Fibroblast of lung (primary cell): ENCODE measurements around the gene EPB41L1. TPM values are rescaled to one million over a fixed set of nuclear protein-coding genes. Genes with fewer than 3 reads are reported as not detected.

ENCODE experiments used
- DNase-seq, 2 donors: peaks; one replicate each; pipeline versions ENCODE4 v3.0.0 to v3.0.0-alpha.2; 2010; ENCODE audit warnings: low read depth in 2 of 2
- H2AFZ ChIP-seq: 2 replicates; pipeline ENCODE4 v1.5.1; 2012; ENCODE audit warnings: low read length, control low read depth, inconsistent platforms
- H3K27ac ChIP-seq: 2 replicates; pipeline ENCODE4 v1.5.1; 2011; ENCODE audit warnings: low read length, control low read depth; ENCODE audit not compliant: insufficient read depth
- H3K27me3 ChIP-seq: 2 replicates; pipeline ENCODE4 v1.5.1; 2011; ENCODE audit warnings: mild to moderate bottlenecking, low read length; ENCODE audit not compliant: control insufficient read depth, insufficient read depth
- H3K36me3 ChIP-seq: 2 replicates; pipeline ENCODE4 v1.5.1; 2011; ENCODE audit warnings: low read length; ENCODE audit not compliant: control insufficient read depth, insufficient read depth
- H3K4me1 ChIP-seq: 2 replicates; pipeline ENCODE4 v1.5.1; 2011; ENCODE audit warnings: low read length; ENCODE audit not compliant: control insufficient read depth, insufficient read depth; ENCODE audit errors: extremely low read depth
- H3K4me2 ChIP-seq: 2 replicates; pipeline ENCODE4 v1.5.1; 2011; ENCODE audit warnings: low read length, control low read depth; ENCODE audit not compliant: insufficient read depth; ENCODE audit errors: extremely low read depth
- H3K4me3 ChIP-seq, 4 experiments: fragments of 200-600 bp in 1 of 4; sonication (generic) in 1 of 4; replicated peaks in 1 of 4; 2 replicates each; pipeline ENCODE4 v1.5.1; 2011 to 2016; ENCODE audit warnings: low read length in 4 of 4, low read depth in 3 of 4, mild to moderate bottlenecking in 3 of 4, control low read depth in 2 of 4, inconsistent platforms in 1 of 4, mixed read lengths in 1 of 4; ENCODE audit not compliant: insufficient read depth in 1 of 4; ENCODE audit errors: control extremely low read depth in 1 of 4
- H3K79me2 ChIP-seq: 2 replicates; pipeline ENCODE4 v1.5.1; 2012; ENCODE audit warnings: mild to moderate bottlenecking, low read length, inconsistent platforms; ENCODE audit not compliant: control insufficient read depth, insufficient read depth
- H3K9ac ChIP-seq: 2 replicates; pipeline ENCODE4 v1.5.1; 2011; ENCODE audit warnings: mild to moderate bottlenecking, low read length, control low read depth; ENCODE audit not compliant: insufficient read depth
- H3K9me3 ChIP-seq: 2 replicates; pipeline ENCODE4 v1.5.1; 2012; ENCODE audit warnings: low read depth, low read length; ENCODE audit not compliant: control insufficient read depth, insufficient read depth
- H4K20me1 ChIP-seq: 2 replicates; pipeline ENCODE4 v1.5.1; 2011; ENCODE audit warnings: low read length; ENCODE audit not compliant: control insufficient read depth, insufficient read depth; ENCODE audit errors: extremely low read depth
- EZH2 ChIP-seq: IDR thresholded peaks from 2 replicates; pipeline ENCODE4 v1.5.1; 2012; ENCODE audit warnings: low read length, control low read depth, mild to moderate bottlenecking; ENCODE audit errors: missing control alignments
- polyA plus RNA-seq, 2 donors: library from polyadenylated mRNA; depleted of rRNA in 1 of 2; stranded (reverse) in 1 of 2; unstranded in 1 of 2; fragments of >200 nt; gene quantifications; 2 replicates each; pipeline ENCODE4 v1.2.1, GENCODE V29; 2011 to 2012; ENCODE audit warnings: missing spikeins in 1 of 2
- total RNA-seq: library from RNA; depleted of rRNA; stranded (reverse); fragments of >200 nt; gene quantifications from 2 replicates; pipeline ENCODE4 v1.2.1, GENCODE V29; 2014
- TF ChIP-seq, protein P1 (sequence below), 2 donors: IDR thresholded peaks in 1 of 2; conservative IDR thresholded peaks in 1 of 2; 1 replicate in 1 of 2; 2 replicates in 1 of 2; pipeline ENCODE4 v1.5.1; 2011 to 2012; ENCODE audit warnings: low read length in 2 of 2, control low read depth in 1 of 2, inconsistent platforms in 1 of 2, low read depth in 1 of 2, mild to moderate bottlenecking in 1 of 2

Gene EPB41L1
- total and polyA plus RNA-seq, 2 donors (not counting 1 experiment from before 2014, with no cell fraction given) = 16.2 to 17.0 TPM

DNA sequence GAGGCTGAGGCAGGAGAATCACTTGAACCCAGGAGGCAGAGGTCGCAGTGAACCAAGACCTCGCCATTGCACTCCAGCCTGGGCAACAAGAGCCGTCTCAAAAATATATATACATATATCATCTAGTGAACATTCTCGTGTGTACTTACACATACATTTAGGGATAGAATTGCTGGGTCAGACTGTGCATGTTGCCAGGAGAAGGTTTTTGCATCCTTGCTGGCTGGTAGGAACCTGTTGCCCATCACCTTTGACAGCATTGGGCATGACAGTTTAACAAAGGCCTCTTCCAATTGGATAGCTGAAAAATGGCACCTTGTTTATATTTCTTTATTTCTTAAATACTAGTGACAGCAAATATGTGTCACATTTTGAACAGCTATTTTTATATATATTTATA lies 87.1 kb downstream of the EPB41L1 start:
- Histone ChIP-seq H3K4me3 (no peak overlapping the region), H2AFZ (no peak overlapping the region), H3K9ac (no peak overlapping the region), H3K9me3 (no peaks in the 10 kb centered on the region), H3K36me3 (peaks cover 13% of the 10 kb centered on the region), H3K27ac (no peak overlapping the region), H3K4me1 (peaks cover 4% of the 10 kb centered on the region), H3K4me2 (no peak overlapping the region), H3K79me2 (peaks cover 37% of the 10 kb centered on the region), H3K27me3 (no peaks in the 10 kb centered on the region), H4K20me1 (no peaks in the 10 kb centered on the region)
- DNase-seq = no peak
- TF ChIP-seq, protein P1, sequence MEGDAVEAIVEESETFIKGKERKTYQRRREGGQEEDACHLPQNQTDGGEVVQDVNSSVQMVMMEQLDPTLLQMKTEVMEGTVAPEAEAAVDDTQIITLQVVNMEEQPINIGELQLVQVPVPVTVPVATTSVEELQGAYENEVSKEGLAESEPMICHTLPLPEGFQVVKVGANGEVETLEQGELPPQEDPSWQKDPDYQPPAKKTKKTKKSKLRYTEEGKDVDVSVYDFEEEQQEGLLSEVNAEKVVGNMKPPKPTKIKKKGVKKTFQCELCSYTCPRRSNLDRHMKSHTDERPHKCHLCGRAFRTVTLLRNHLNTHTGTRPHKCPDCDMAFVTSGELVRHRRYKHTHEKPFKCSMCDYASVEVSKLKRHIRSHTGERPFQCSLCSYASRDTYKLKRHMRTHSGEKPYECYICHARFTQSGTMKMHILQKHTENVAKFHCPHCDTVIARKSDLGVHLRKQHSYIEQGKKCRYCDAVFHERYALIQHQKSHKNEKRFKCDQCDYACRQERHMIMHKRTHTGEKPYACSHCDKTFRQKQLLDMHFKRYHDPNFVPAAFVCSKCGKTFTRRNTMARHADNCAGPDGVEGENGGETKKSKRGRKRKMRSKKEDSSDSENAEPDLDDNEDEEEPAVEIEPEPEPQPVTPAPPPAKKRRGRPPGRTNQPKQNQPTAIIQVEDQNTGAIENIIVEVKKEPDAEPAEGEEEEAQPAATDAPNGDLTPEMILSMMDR (conservative IDR thresholded peaks at IDR 0.05 in 1 of 2, IDR thresholded peaks at IDR 0.05 in 1 of 2; ENCODE audit: low read depth in 1 of 2, low read length in 2 of 2) = no peak
- no peak for TF ChIP-seq EZH2

DNA sequence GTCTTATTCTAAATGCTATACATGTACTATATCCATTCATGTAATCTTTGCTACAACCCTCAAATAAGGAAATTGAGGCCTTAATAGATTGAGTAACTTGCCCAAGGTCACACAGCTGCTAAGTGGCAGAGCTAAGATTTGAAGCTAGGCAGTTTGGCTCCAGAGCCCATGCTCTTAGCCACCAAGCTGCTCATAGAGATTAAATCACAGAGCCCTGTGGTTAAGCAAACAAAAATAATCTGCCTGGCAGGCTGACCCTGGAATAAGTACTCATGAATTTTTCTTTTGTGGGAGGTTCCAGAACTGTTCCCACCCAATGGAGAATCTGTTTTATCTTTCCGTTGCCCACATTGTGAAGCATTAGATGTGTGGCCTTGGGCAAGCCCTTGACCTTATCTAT lies 89.2 kb downstream of the EPB41L1 start:
- no peak overlapping the region for H3K4me3 ChIP-seq
- H3K36me3 ChIP-seq = peaks cover 15% of the 10 kb centered on the region
- peaks cover 17% of the 10 kb centered on the region for H3K79me2 ChIP-seq
- TF ChIP-seq, protein P1 (conservative IDR thresholded peaks at IDR 0.05 in 1 of 2, IDR thresholded peaks at IDR 0.05 in 1 of 2; ENCODE audit: low read depth in 1 of 2, low read length in 2 of 2) = no peak
- no peak for TF ChIP-seq EZH2
- no peak overlapping the region for H3K27ac ChIP-seq
- no peaks in the 10 kb centered on the region for H3K4me1 ChIP-seq
- no peak for DNase-seq
- no peaks in the 10 kb centered on the region for H3K27me3 ChIP-seq
- H3K4me2 ChIP-seq = no peak overlapping the region
- no peaks in the 10 kb centered on the region for H4K20me1 ChIP-seq
- no peak overlapping the region for H2AFZ ChIP-seq
- H3K9ac ChIP-seq = no peak overlapping the region
- no peaks in the 10 kb centered on the region for H3K9me3 ChIP-seq

DNA sequence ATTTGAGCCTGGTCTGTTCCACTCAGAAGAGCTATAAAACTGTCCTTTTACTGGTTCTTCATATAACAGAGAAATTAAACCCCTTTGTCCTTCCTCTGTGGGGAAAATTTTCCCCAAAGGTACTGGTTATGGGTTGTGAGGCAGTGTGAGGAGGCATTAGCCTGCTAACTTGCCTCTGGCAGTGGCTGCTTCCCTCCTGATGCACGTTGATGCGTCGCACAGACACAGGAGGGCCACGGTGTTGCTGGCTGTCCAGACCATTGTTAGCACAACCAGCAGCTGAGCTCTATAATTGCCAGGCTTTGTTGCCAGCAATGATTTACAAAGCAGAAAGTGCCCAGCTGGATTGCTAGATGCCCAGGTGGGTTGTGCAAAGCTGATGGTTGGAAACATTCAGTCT lies 91.9 kb downstream of the EPB41L1 start:
- H3K27ac ChIP-seq = no peak overlapping the region
- no peaks in the 10 kb centered on the region for H3K79me2 ChIP-seq
- H2AFZ ChIP-seq = no peak overlapping the region
- H3K36me3 ChIP-seq = peaks cover 11% of the 10 kb centered on the region
- TF ChIP-seq, protein P1 (conservative IDR thresholded peaks at IDR 0.05 in 1 of 2, IDR thresholded peaks at IDR 0.05 in 1 of 2; ENCODE audit: low read depth in 1 of 2, low read length in 2 of 2) = no peak
- TF ChIP-seq EZH2 = no peak
- DNase-seq = no peak
- H3K4me3 ChIP-seq = no peak overlapping the region
- H3K4me1 ChIP-seq = no peaks in the 10 kb centered on the region
- H3K9me3 ChIP-seq = no peaks in the 10 kb centered on the region
- no peaks in the 10 kb centered on the region for H3K27me3 ChIP-seq
- no peak overlapping the region for H3K9ac ChIP-seq
- H3K4me2 ChIP-seq = no peak overlapping the region
- no peaks in the 10 kb centered on the region for H4K20me1 ChIP-seq
